Umbilical cord (tissue), 2 donors: ENCODE measurements around the gene PAPPA. TPM values are rescaled to one million over a fixed set of nuclear protein-coding genes. Genes with fewer than 3 reads are reported as not detected.

Experiments used
- DNase-seq: peaks from one replicate; pipeline ENCODE4 v3.0.0-alpha.2; 2015; ENCODE audit warnings: low spot score
- total RNA-seq: library from RNA; depleted of rRNA; stranded (reverse); fragments of >200 nt; gene quantifications from one replicate; pipeline ENCODE4 v1.2.3, GENCODE V29; 2014; ENCODE audit warnings: low replicate concordance; ENCODE audit not compliant: insufficient read depth

Gene PAPPA
- total RNA-seq, 1 donor from 2014 or later, result 26.0 TPM

GRCh38 chr9:116274293-116274692 is 120.7 kb downstream of the PAPPA start:
- no peak for DNase-seq

- DNase-seq, result peak; percentile 86
These were observed 122.0 kb downstream of the PAPPA start for GRCh38 chr9:116275418-116276195.

DNA sequence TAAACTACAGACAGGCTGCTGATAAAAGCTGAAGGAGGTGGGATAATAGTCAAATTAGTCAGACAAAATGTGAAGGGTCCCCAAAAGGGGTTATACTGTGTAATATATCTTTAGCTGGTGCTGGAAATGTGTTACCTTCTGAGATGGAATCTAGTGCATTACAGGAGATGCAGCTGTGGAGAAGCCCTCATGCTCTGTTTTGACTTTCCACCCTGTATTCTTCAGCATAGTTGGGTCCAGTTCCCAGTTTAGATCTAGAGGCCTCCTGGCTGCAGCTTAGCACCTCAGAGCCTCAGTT is 122.6 kb downstream of the PAPPA start:
- DNase-seq, result no peak

- no peak for DNase-seq
These were observed 123.1 kb downstream of the PAPPA start for GRCh38 chr9:116276651-116277121.

- DNase-seq, result no peak
These were observed 124.7 kb downstream of the PAPPA start for GRCh38 chr9:116278326-116278725.

GRCh38 chr9:116279230-116279629 is 125.6 kb downstream of the PAPPA start:
- peak; percentile 62 for DNase-seq

- DNase-seq, result no peak
These were observed 126.9 kb downstream of the PAPPA start for GRCh38 chr9:116280529-116280928.

DNA sequence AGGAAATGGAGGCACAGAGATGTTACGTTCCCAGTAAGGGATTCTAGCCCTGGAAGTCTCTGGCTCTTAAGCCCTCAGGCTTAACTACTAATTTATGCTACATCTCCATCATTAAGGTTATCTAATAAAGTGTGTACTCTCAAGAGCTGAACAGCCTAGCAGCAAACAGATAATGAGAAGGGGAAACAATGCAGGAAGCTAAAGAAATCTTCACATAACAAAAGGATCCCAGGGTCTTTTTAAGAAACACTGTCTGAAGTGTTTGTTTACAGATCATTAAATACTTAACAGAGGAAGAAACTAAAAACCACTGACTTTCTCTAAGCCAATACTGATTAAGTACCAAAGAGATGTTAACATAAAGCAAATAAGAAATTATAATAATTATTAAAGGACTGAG is 129.0 kb downstream of the PAPPA start:
- no peak for DNase-seq

DNA sequence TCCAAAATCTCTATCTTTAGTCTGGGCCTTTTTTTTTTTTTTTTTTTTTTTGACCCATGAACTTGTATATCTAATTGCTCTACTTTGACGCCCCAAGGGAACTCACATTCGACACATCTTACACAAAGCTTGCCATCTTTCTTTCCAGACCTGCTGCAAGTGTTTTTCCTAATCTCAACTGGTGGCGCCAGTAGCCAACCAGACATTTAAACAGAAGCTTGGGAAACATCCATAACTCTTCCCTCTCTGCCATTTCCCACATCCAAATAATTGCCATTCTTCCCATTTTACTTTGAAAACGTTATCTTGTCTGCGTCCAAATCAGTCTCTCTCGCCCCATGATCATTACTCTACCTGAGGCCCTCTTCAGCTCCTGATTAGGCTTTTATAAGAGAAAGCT is 130.9 kb downstream of the PAPPA start:
- DNase-seq, result no peak

- DNase-seq, result no peak
These were observed 131.7 kb downstream of the PAPPA start for GRCh38 chr9:116285320-116285719.

- no peak for DNase-seq
These were observed 132.7 kb downstream of the PAPPA start for GRCh38 chr9:116286297-116286696.

DNA sequence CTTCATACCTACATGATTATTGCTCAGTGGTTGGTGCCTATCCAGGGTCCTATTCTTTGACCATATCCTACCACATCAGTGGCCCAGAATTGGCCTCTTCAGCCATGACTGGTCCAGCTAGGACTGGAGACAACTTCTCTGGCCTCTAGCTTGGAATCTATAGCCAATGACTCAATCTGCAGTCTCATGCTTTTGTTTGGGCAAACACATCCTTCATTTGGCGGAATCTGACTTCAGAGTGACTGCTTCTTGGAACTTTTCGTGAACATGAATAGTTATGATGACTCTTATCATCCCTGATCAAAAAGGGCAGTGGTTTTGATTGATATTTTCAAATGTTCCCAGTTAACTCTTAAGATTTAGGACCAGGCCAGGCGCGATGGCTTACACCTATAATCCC is 134.1 kb downstream of the PAPPA start:
- DNase-seq, result no peak

DNA sequence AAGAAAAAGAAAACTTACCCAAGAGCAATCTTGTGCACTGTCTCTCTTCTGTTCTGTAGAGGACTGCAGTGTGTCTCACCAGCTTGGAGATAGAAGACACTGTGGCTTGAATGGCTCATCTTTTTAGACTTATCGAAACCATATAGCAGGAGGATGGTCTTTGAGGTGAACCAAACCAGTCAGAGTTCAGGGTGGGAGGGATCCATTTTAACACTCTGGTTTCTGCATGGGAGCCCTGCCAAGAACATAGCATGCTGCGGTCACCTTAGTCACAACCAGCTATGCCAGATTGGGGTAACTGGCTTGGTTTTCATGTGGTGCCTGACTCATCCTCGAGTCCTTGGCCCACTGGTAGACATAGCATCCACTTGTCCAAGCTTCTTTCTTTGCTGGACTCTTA is 135.1 kb downstream of the PAPPA start:
- DNase-seq, result no peak

DNA sequence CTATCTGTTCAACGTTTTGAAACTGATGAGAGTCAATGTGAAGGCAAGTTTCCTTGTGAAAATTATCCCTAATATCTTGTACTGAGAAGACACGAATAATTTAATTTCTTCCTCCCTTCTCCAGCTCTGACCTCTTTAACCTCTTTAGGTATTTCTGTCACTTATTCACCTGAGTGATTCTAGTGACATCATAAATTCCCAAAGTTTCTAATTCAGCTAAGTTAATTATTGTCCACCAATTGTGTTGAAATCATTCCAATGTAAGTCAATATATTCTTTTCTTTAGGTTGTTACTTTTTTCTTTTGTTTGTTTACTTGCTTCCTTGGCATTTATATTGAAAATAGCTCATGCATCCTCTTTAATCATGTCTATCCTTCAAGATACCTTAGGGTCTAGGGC is 143.8 kb downstream of the PAPPA start:
- no peak for DNase-seq

- no peak for DNase-seq
These were observed 144.7 kb downstream of the PAPPA start for GRCh38 chr9:116298249-116298648.

DNA sequence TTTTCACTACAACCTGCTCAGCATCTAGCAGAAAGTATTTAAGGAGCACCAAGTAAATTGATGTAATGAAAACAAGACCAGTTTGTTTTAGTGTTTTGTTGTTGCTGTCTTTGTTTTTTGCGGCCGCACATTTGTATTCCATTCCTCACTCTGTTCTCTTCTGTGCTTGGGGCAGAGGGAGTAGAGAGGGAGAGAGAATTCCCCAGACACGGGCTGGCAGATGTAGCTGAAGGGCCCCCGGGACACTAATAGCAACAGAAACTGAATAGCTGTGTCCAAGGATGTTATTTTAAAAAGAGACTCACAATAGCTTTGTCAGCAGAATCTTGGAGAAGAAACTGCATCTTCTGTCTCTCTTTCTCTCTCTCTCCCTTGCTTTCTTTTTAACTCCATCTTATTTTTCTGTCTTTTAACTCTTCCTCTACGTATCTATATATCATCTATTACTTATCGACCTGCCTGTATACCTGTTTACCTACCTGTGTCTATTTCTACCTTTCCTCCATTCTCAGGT is 145.3 kb downstream of the PAPPA start:
- DNase-seq, result no peak

DNA sequence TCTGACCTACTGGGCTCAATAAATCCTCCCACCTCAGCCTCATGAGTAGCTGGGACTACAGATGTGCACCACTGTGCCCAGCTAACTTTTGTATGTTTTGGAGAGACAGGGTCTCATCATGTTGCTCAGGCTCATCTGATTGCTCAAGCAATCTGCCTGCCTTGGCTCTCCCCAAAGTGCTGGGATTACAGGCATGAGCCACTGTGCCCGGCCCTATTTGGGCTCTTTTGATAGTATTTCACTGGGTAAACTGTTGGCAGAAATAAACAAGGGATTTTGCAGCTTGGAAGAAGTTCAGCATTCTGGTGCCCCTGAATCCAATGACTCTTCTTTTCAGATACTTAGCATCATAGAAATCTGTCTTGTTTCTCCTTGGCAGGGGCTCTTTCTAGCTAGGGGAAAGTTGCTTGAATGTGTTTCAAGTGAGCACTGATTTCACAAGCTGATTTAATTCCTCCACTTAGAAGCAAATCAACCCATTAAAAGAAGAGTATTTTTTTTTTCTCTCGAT is 146.8 kb downstream of the PAPPA start:
- no peak for DNase-seq

DNA sequence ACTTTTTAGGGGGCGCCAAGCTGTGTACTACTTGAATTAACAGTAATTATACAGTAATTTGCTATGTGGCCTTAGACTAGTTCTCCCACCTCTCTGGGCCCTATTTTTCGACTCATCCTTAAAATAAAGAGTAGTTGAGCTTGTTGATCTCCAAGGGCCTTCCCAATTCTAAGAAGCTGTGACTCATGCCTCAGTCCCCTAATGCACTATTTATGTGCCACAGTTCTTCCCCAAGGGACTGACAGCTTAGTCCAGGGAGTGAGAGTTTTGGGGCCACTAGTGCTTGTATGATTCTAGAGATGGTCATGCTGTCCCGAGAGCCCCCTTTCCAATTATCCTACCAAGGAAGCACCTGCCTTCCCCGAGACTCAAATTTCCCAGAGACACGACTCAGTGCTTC is 149.7 kb downstream of the PAPPA start:
- DNase-seq, result no peak

DNA sequence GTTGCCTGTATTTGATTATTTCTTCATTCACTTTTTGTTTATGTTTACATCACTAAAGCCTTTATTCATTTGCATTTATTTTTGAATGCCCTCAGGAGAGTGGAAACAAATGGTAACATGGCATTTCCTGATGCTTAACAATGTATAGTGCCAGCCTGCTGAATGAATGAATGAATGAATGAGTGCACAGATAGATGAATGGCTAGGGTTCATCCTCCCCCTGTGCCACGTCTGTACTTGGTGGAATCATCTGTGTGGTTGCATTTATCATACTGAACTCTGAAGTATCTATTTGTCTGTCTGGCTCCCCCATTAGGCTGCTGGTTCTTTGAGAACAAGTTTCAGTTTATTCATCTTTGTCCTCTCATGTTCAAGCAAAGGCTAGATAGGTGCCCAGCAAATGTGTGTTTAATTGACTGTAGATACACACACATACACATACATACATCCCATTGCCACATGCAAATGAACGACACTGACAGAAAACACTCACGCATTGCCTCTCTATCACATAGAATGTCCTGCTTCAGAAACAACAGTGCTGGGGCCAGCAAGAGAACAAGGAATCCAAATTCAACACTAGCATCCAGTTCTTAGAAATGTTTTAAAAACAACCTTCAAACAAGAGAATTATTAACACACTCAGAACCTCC is 150.4 kb downstream of the PAPPA start:
- no peak for DNase-seq

- no peak for DNase-seq
These were observed 151.2 kb downstream of the PAPPA start for GRCh38 chr9:116304761-116305160.

DNA sequence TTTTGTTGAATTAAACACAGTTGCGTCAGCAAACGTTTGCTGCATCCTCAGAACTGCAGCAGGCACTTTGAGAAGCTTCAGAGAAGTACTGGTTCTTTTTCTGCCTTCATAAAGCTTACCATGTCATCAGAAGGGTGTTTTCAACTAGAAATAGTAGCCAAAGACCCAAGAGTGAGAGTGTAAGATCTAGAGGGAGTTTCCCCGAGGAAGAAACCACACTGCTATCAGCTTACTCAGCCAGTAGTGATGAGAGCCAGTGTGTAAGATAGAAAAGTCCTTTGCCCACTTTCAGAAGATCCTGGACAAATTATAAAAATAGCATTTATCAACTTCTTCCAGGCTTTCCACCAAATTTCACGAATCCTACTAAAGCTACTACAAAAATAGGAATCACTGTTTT is 154.5 kb downstream of the PAPPA start:
- no peak for DNase-seq

DNA sequence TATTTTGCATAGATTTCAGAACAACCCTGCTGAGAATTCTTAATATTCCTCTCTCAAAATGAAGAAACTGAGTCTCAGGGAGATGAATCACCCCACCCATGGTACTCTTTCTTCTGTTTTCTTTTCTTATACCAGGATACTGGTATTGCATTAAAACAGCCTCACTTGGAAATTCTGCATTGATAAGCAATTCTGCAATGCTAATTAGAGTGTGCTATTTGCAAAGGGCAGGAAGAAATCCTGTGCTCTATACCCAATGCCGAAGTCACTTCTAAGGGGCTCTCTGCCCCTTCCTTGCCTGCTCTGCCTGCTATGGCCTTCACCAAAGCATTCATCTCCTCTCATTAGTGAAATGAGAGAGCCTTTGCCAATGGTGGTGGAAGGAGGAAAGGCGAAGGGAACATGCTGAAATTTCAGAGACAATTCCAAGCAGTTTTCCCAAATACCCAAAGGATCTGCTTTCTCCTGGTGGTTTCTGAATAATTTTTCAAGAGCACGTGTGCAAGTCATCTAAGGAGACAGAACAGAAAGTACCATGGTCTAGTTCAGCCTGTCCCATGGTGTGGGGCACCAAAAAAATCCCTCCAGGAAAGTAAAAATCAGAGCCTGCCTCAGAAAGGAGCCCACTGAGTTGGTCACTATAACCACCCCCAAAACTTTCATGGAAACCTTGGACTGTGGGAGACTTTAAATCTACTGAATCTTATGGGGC is 156.5 kb downstream of the PAPPA start:
- no peak for DNase-seq
